Globus pallidus (tissue), 1 donor: ENCODE results near the gene ST6GALNAC6.

Source experiments
- DNase-seq: peaks from one replicate; pipeline ENCODE4 v3.0.0-alpha.2; 2015; ENCODE audit warnings: low spot score

ST6GALNAC6 gene

GRCh38 chr9:127916720-127917581, 17.5 kb upstream of the ST6GALNAC6 start, which contains the start of gene ST6GALNAC4:
ST6GALNAC4 (minus strand) TSS chr9:127917041; CDS start chr9:127916419, 622 bp downstream.
- peak; percentile 93 for DNase-seq

GRCh38 chr9:127915801-127916719, 16.7 kb upstream of the ST6GALNAC6 start:
- no peak for DNase-seq

GRCh38 chr9:127915325-127915752, 15.9 kb upstream of the ST6GALNAC6 start:
- no peak for DNase-seq

DNA sequence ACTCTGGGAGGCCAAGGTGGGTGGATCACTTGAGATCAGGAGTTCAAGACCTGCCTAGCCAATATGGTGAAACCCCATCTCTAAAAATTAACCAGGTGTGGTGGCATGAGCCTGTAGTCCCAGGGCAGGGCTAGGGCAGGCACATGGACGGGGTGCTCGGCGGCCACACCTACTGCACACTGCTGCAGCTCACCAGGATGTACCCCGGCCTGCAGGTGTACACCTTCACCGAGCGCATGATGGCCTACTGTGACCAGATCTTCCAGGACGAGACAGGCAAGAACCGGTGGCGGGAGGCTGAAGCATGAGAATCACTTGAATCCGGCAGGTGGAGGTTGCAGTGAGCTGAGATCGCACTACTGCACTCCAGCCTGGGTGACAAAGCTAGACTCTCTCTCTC, 14.3 kb upstream of the ST6GALNAC6 start:
- no peak for DNase-seq

GRCh38 chr9:127912882-127913281, 13.5 kb upstream of the ST6GALNAC6 start:
- no peak for DNase-seq

- DNase-seq: no peak
These were observed 12.9 kb upstream of the ST6GALNAC6 start for GRCh38 chr9:127912296-127912695.

GRCh38 chr9:127910613-127911205, 11.3 kb upstream of the ST6GALNAC6 start:
- no peak for DNase-seq

DNA sequence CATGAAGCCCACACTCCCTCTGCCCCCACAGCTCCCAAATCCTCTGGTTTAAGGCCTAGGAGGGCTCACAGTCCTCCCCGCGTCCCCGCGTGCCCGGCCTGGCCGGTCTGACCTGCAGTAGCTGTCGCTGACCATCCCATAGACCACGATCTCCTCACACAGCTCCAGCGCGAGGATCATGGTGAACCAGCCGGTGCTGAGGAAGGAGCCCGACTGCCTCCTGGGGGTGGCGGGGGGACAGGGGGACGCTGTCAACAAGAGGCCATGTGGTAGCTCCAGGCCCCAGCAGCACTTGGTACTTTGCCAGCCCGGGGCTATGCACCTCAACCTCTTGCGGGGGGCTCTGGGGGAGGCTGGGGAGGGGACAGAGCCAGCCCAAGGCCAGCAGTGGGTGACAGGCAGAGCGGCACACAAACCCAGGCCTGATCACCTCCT, 10.5 kb upstream of the ST6GALNAC6 start:
- DNase-seq: no peak

- no peak for DNase-seq
These were observed 9.2 kb upstream of the ST6GALNAC6 start for GRCh38 chr9:127908660-127908926.

- DNase-seq: no peak
These were observed 8.7 kb upstream of the ST6GALNAC6 start for GRCh38 chr9:127907867-127908659.

GRCh38 chr9:127905788-127906191, 6.4 kb upstream of the ST6GALNAC6 start:
- DNase-seq: peak; percentile 65

- DNase-seq: no peak
These were observed 5.8 kb upstream of the ST6GALNAC6 start for GRCh38 chr9:127905004-127905728.

DNA sequence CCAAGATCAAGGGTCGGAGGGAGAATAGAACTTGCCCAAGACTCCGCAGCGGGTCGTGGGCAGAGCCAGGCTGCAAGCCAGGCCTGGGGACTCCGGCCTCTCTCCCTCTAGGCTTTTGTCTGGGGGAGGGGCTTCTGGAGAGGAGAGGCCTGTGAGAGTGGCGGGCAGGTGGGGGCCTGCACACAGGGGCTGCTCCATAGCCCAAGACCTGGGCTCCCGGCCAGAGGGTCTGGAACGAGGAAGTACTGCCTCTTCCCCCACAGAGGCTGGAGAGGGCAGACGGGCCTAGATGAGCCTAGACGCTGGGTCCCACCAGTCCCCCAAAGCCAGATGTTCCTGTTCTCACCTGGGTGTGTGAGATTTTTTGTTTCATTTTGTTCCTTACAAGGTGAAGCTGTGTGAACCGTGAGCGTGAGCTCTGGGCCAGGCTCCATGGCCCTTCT, 5.2 kb upstream of the ST6GALNAC6 start:
- DNase-seq: no peak

- no peak for DNase-seq
These were observed 4.4 kb upstream of the ST6GALNAC6 start for GRCh38 chr9:127903557-127904475.

- DNase-seq: no peak
These were observed 823 bp downstream of the ST6GALNAC6 start for GRCh38 chr9:127898433-127899127.

GRCh38 chr9:127897193-127897692, 2.2 kb downstream of the ST6GALNAC6 start:
- peak; percentile 77 for DNase-seq

DNA sequence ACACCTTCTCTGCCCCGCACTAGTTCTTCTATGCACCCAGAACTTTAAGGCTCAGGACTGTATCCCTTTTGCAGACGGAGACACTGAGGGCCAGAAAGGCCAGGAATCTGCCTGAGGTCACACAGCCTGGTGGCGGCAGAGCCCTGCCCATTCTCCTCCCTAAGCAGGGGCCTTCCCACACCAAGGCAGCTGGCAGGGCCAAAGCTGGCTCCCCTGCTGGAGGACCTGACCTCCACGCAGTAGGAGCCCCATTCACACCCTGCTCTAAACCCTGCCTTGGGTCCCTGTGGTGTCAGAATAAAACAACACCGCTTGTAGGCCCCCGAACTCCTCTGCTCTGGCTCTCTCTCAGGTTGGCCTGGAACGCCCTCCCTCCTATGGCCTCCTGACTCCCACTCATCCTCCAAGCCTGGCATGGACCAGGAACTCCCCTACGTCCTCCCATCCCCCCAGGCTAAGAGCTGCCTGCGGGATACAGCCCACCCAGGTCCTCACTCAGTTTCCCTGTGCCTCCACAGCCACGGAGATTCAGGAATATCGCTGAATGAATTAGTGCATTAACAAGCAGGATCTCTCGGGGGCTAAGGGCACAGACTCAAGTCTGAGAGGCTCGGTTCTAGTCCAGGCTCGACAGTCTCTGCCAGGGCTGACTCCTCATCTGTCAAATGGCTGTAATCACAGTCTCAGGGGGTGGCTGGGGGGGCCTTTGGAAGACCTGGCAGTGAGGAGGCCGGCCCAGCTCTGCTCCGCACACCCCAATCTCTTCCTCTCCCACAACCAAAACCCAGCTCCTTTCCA, 2.8 kb downstream of the ST6GALNAC6 start:
- no peak for DNase-seq

- no peak for DNase-seq
These were observed 3.6 kb downstream of the ST6GALNAC6 start for GRCh38 chr9:127895811-127896210.
